ENCODE results near the gene CAPN10.

GRCh38 chr2:240572141-240573031, 14.1 kb upstream of the CAPN10 start:
- TF ChIP-seq CTCF (optimal IDR thresholded peaks at IDR 0.05 in 1 of 3, IDR thresholded peaks at IDR 0.05 in 1 of 3, conservative IDR thresholded peaks at IDR 0.05 in 1 of 3; ENCODE audit: extremely low read depth in 1 of 3, insufficient read depth in 2 of 3, low read length in 3 of 3) (no peak), EZH2 (IDR thresholded peaks at IDR 0.05; ENCODE audit: low read length) (no peak)

All from keratinocyte (primary cell).